ENCODE data around the gene PDGFB. TPM values are rescaled to one million over a fixed set of nuclear protein-coding genes. Genes with fewer than 3 reads are reported as not detected.

Gene PDGFB
- total RNA-seq, 3 donors from 2014 or later (not counting 1 experiment from before 2014, with no cell fraction given), result 0.28 to 1.2 (median 0.31) TPM

DNA sequence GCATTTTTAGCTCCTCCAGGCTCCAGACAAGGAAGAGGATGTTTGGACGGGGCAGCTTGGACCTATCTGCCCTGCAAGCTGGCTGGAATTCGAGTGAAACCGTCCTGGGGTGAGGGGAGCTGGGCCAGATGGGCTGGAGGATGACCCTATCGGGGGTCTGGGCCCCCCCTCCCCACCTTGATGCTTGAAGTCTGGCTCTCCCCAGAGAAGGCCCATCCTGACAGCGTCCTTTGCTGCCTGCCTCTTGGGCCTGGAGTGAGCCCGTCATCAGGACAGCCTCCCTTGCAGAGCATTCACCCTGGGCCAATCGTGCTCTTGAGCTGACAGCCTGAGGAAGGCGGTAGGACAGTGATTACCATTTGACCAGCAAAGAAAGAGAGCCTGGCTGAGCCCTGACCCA lies 5.3 kb upstream of the PDGFB start:
- intact Hi-C loops (cut with micrococcal nuclease), result no loop called here
- H3K4me1 ChIP-seq (ENCODE audit: control insufficient read depth, insufficient read depth, low read length), result peaks cover 32% of the 10 kb centered on the region
- no peak overlapping the region for H3K4me3 ChIP-seq (ENCODE audit: low read length)
- DNase-seq (no peak), ATAC-seq (no peak)
- H3K36me3 ChIP-seq (ENCODE audit: control insufficient read depth, insufficient read depth, low read length), result no peaks in the 10 kb centered on the region
- WGBS (ENCODE audit: insufficient coverage), result 42% methylated on average over 8 of the region's 8 CpGs
- H3K36me3 Mint-ChIP-seq, result no peaks in the 10 kb centered on the region
- peaks cover 58 to 68% of the 10 kb centered on the region in 2 donors for H3K27me3 Mint-ChIP-seq (ENCODE audit: low read depth in 2 of 2)
- peaks cover 49% of the 10 kb centered on the region for H3K27me3 ChIP-seq (ENCODE audit: control insufficient read depth, insufficient read depth, low read length)
- H3K27ac ChIP-seq (ENCODE audit: low read length), result no peak overlapping the region
- H3K4me1 Mint-ChIP-seq, result peaks cover 25 to 26% of the 10 kb centered on the region in 2 donors
- H3K4me3 Mint-ChIP-seq, result no peak overlapping the region
- no peaks in the 10 kb centered on the region for H3K9me3 ChIP-seq (ENCODE audit: control insufficient read depth, insufficient read depth, low read length)
- H3K9me3 Mint-ChIP-seq, result no peaks in the 10 kb centered on the region
- TF ChIP-seq, protein P1, sequence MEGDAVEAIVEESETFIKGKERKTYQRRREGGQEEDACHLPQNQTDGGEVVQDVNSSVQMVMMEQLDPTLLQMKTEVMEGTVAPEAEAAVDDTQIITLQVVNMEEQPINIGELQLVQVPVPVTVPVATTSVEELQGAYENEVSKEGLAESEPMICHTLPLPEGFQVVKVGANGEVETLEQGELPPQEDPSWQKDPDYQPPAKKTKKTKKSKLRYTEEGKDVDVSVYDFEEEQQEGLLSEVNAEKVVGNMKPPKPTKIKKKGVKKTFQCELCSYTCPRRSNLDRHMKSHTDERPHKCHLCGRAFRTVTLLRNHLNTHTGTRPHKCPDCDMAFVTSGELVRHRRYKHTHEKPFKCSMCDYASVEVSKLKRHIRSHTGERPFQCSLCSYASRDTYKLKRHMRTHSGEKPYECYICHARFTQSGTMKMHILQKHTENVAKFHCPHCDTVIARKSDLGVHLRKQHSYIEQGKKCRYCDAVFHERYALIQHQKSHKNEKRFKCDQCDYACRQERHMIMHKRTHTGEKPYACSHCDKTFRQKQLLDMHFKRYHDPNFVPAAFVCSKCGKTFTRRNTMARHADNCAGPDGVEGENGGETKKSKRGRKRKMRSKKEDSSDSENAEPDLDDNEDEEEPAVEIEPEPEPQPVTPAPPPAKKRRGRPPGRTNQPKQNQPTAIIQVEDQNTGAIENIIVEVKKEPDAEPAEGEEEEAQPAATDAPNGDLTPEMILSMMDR (IDR thresholded peaks at IDR 0.05), result no peak
- no peak overlapping the region for H3K27ac Mint-ChIP-seq

DNA sequence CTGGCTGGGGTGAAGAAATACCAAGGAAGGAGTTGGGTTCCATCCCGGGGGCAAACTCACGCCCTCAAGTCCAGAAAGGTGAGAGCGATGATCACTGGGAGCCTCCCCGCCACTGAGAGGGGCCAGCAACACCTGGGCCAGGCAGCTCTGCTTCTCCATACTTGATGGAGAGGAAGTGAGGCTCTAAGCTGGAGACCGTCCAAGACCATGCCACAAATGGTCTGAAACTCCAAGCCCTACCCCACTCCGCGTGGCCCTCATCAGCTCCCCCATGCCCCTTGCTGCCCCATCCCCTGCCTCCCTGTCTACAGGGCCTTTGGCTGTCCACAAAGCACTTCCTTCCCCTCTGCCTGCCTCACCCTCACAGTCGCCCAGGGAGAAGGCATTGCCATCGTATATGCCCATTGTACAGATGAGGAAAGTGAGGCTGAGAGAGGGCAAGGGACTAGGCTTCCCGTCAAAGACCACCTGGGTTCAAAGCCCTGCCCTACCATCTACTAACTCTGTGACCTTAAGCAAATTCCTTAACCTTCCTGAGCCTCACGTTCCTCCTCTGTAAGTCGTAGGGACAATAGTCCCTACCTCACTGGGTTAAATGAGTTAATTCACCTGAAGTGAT lies 4.4 kb upstream of the PDGFB start:
- no peaks in the 10 kb centered on the region for H3K9me3 ChIP-seq (ENCODE audit: control insufficient read depth, insufficient read depth, low read length)
- Mint-ChIP-seq H3K27ac (no peak overlapping the region), H3K4me3 (no peak overlapping the region), H3K36me3 (no peaks in the 10 kb centered on the region), H3K9me3 (no peaks in the 10 kb centered on the region), H3K27me3 (ENCODE audit: low read depth in 2 of 2) (peaks cover 58 to 64% of the 10 kb centered on the region in 2 donors), H3K4me1 (peaks cover 18 to 23% of the 10 kb centered on the region in 2 donors)
- peaks cover 32% of the 10 kb centered on the region for H3K4me1 ChIP-seq (ENCODE audit: control insufficient read depth, insufficient read depth, low read length)
- H3K4me3 ChIP-seq (ENCODE audit: low read length), result no peak overlapping the region
- H3K27ac ChIP-seq (ENCODE audit: low read length), result no peak overlapping the region
- TF ChIP-seq, protein P1 (IDR thresholded peaks at IDR 0.05), result no peak
- no peaks in the 10 kb centered on the region for H3K36me3 ChIP-seq (ENCODE audit: control insufficient read depth, insufficient read depth, low read length)
- H3K27me3 ChIP-seq (ENCODE audit: control insufficient read depth, insufficient read depth, low read length), result peaks cover 54% of the 10 kb centered on the region
- 56% methylated on average over 10 of the region's 12 CpGs for WGBS (ENCODE audit: insufficient coverage)
- DNase-seq (no peak), ATAC-seq (no peak)
- intact Hi-C loops (cut with micrococcal nuclease), result loop anchor here (5.0 kb wide), 1 partner anchor 42 kb away; no protein-coding TSS in a partner anchor

DNA sequence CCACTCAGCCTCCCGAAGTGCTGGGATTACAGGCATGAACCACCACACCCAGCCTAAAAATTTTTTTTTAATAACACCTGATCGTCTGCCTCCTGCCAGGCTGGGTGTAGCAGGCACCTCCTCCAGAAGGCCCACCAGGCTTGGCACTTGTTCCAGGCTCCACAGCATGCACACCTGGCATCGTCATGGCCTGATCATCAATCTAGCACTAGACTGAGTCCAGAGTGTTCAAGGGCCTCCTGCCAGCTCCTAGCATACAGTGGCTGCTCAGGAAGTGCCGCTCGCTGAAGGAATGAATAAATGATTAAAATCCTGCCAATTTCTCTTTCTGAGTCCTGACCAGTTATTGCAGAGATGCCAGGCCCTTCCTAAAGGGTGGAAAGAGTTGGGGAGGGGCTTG lies 3.5 kb upstream of the PDGFB start:
- no peak overlapping the region for H3K27ac Mint-ChIP-seq
- no peaks in the 10 kb centered on the region for H3K36me3 Mint-ChIP-seq
- H3K27me3 Mint-ChIP-seq (ENCODE audit: low read depth in 2 of 2), result peaks cover 58 to 68% of the 10 kb centered on the region in 2 donors
- peaks cover 17 to 25% of the 10 kb centered on the region in 2 donors for H3K4me1 Mint-ChIP-seq
- peaks cover 59% of the 10 kb centered on the region for H3K27me3 ChIP-seq (ENCODE audit: control insufficient read depth, insufficient read depth, low read length)
- TF ChIP-seq, protein P1 (IDR thresholded peaks at IDR 0.05), result no peak
- H3K27ac ChIP-seq (ENCODE audit: low read length), result no peak overlapping the region
- 64% methylated on average over 5 of the region's 5 CpGs for WGBS (ENCODE audit: insufficient coverage)
- H3K4me3 ChIP-seq (ENCODE audit: low read length), result no peak overlapping the region
- ATAC-seq (no peak), DNase-seq (no peak)
- intact Hi-C loops (cut with micrococcal nuclease), result loop anchor here (5.0 kb wide), 1 partner anchor 41 kb away; no protein-coding TSS in a partner anchor
- no peak overlapping the region for H3K4me3 Mint-ChIP-seq
- H3K36me3 ChIP-seq (ENCODE audit: control insufficient read depth, insufficient read depth, low read length), result no peaks in the 10 kb centered on the region
- H3K9me3 Mint-ChIP-seq, result no peaks in the 10 kb centered on the region
- H3K9me3 ChIP-seq (ENCODE audit: control insufficient read depth, insufficient read depth, low read length), result no peaks in the 10 kb centered on the region
- H3K4me1 ChIP-seq (ENCODE audit: control insufficient read depth, insufficient read depth, low read length), result peaks cover 32% of the 10 kb centered on the region

DNA sequence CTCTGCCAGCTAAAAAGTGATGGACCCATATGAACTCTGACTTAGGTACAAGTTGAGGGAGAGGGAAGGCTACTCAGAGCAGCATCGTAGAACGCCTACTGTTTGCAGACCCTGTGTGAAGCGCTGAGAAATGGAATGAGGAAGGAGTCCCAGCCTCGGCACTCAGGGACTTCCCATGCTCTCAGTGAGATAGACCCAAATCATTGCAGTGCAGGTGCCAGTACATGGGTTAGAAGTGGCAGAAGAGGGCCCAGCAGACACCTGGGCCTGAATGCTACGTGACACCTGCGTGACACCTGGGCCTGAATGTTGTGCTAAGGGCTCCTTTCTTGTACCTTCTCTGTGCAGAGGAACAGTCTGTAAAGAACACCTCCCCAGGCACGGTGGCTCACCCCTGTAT lies 2.6 kb upstream of the PDGFB start:
- no peaks in the 10 kb centered on the region for H3K36me3 Mint-ChIP-seq
- H3K9me3 Mint-ChIP-seq, result no peaks in the 10 kb centered on the region
- Histone ChIP-seq H3K27me3 (ENCODE audit: control insufficient read depth, insufficient read depth, low read length) (peaks cover 60% of the 10 kb centered on the region), H3K4me1 (ENCODE audit: control insufficient read depth, insufficient read depth, low read length) (peaks cover 34% of the 10 kb centered on the region), H3K36me3 (ENCODE audit: control insufficient read depth, insufficient read depth, low read length) (no peaks in the 10 kb centered on the region), H3K9me3 (ENCODE audit: control insufficient read depth, insufficient read depth, low read length) (no peaks in the 10 kb centered on the region), H3K27ac (ENCODE audit: low read length) (no peak overlapping the region), H3K4me3 (ENCODE audit: low read length) (no peak overlapping the region)
- ATAC-seq (no peak), DNase-seq (no peak)
- H3K27me3 Mint-ChIP-seq (ENCODE audit: low read depth in 2 of 2), result peaks cover 51 to 65% of the 10 kb centered on the region in 2 donors
- intact Hi-C loops (cut with micrococcal nuclease), result loop anchor here (5.0 kb wide), 1 partner anchor 40 kb away; no protein-coding TSS in a partner anchor
- no peak overlapping the region for H3K4me3 Mint-ChIP-seq
- TF ChIP-seq, protein P1 (IDR thresholded peaks at IDR 0.05), result no peak
- H3K4me1 Mint-ChIP-seq, result peaks cover 8 to 22% of the 10 kb centered on the region in 2 donors
- H3K27ac Mint-ChIP-seq, result no peak overlapping the region
- 74% methylated on average over 7 of the region's 7 CpGs for WGBS (ENCODE audit: insufficient coverage)
